DMS53 (cell line): Measurements from ENCODE around the gene APOD.
A peak's percentile ranks its signal among the peaks of the same experiment; 100 is the strongest.

ENCODE experiments used
- DNase-seq: peaks from one replicate; lab custom pipeline; 2025; lab: John Stamatoyannopoulos, UW

The APOD gene

DNA sequence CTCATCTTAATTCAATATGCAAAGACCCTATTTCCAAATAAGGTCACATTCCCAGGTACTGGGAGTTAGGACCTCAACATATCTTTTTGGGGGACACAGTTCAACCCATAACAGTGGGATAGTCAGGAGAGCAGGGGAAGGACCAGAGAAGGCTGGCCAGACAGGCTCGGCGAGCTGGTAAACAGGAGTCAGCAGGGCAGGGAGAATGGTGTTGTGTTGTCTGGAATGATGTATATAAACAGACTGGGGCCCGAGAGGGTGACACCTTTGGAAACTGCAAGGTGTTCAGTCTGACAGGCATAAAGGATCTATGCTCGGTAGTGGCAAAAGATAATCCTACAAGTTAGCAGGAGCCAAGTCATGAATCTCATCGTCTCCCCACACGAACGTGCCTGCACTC is 30.5 kb downstream of the APOD start:
- no peak for DNase-seq

DNA sequence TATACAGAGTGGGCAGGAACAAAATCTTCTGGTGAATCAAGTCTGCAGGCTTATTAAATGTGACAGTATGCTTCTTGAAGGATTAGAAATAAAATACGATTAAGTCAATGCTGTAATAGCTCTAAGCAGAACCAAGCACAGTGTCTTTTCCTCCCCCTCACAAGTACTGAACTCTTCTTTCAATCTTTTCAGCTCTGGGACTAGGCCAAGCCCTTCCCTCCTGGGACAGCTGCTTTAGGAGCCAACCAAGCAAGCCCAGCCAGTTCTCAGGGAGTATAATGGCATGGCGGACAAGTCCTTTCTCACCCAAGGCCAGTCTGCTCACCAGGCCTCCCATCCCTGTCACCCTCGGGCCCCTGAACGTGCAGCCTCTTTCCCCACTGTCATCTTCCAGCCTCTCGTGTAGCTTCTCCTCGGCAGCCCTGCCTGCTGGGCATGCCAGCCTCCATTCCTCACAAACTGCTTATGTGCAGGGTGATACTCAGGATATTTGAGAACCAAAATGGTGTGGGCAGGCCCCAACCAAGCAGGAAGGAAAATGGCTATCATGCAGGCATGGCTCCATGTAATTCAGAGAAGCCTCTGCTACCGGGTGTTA is 32.3 kb downstream of the APOD start:
- DNase-seq: no peak

DNA sequence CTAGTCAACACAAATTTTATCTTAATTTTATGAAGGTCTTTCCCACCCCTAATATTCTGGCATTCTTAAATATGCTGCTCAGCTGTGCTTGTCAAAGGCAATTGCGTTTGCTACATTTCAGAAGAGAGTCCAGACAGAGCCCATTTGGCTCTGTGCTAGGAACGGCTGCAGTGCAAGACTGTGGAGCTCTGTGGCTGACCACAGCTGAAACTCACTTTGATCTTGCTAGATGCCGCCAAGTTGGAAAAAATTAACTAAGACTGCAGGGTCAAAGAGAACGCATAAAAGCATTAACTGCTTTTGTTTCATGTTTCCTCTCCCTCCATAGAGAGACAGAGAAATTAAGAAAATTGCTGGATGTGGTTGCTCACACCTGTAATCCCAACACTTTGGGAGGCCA is 33.0 kb downstream of the APOD start:
- DNase-seq: no peak

DNA sequence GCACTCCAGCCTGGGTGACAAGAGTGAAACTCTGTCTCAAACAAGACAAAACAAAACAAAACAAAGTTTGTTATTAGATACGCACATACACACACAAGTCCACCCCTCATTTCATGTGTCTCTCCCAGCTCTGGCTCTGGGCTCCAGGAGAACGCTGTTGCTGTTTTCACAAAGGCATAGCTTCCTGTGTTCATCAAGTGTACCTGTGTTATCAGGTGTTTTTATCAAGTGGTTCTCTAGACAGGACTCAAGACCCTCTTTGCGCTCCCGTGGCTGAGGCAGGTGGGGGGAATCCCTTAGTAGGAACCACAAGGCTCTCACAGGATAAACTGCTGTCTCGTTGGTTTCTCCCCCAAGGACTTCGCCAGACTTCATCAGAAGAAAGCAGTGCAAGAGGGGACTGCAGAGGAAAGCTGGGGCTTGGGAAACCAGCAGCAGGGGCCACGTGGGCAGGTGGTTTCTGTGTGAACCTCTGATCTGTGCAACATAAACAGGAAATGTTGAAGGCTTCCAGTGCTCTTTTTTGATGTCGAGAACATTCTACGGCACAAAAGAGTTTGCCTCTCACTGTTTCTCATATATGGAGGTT is 33.7 kb downstream of the APOD start:
- DNase-seq: no peak

DNA sequence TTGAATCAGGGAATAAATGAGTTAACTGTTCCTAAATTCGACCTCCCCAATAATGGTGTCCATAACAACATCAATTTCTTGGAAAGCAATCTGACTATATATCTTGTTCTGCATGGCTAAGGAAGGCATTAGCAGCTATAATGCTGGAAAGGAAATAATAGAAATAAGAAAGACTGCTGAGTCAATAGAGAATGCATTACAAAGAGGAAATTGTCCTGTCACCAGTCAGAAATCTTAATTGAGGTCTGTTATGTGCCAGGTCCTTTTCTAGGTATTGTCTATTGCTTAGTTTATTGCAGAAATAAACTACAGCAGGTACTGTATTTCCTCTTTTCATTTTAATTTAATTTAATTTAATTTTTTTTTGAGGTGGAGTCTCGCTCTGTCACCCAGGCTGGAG is 34.8 kb downstream of the APOD start:
- no peak for DNase-seq

DNA sequence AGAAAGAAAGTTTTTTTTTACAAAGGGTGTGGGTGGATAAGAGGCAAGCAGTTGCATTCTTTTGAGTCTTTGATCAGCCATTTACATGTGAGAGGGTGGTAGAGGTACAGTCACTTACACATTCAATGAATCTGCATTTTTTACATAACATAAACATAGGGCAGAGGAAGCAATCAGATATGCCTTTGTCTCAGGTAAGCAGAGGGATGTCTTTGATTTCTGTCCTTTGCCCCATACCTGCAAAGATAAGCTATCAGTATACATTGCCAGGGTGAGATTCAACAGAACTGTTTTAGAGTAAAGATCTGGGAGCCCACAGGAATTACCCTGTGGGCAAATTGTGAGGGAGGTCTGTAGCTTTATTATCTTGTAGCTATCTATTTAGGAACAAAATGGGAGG is 35.2 kb downstream of the APOD start:
- DNase-seq: no peak

DNA sequence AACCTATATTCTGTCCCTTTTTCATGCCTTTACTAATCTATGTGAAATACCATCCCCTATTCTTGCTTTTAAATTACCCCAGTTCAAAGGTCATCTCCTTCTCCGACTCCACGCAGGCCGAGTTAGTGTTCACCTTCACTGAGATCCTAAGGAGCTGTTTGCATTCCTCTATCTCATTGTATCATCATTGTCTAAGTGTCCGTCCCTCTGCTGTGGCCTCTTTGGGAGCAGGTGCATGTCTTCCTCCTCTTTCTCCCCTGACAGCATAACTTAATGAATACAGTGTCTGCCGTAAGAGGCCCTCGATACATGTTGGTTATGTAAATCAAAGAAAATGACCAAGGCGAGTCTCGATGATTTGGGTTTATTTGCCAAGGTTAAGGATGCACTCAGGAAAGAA is 35.7 kb downstream of the APOD start:
- DNase-seq: peak; percentile 30

DNA sequence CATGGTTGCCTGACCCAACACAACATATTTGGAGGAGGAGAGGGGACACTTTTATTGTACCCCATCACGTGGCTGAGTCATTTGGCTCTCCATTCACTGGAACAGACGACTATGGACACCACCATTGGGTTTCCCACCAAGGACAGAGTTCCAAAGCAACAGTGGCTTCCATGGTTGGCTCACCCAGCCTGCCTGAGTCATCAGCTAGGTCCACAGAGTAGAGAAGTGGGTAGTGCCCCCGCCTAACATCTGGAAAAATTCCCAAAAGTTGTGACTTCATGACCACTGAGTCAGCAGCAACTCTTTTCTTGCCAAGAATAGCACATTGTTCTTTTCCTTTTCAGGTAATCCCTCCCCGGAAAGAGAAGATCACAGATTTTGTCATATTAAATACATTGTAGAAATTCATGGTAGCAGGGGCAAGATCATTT is 37.6 kb downstream of the APOD start:
- no peak for DNase-seq

DNA sequence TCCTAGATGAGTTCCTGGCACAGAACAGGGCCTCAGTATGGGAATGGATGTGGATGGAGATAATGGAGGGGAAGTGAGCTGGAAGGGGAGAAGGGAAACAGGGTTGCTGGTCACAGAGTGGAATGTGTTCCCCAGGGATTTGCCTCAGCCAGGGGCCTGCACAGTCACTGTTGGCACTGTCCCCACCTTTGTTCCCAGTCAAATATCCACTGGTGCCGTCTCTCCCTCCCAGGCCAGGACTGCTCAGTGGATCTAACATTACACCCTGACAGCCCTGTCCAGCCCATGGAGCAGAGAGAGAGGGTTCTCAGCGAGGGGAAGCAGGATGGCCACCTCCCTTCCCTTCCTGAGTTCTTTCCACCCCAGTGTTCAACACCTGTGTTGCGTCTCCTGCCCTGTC is 39.1 kb downstream of the APOD start:
- DNase-seq: no peak

DNA sequence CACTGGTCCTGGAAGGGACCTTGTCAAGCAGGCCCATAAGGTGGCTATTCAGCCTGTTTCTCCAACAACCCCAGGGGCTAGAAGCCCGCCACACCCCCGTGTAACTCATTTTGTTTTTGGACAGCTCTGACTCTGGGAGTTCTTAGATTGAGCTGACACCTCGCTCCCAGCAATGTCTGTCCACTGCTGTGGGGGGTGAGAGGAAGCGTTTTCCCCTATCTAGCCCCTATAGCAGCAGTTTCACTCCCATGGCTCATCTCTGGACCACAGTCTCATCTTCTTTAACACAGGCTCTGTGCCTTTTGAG is 39.6 kb downstream of the APOD start:
- no peak for DNase-seq

DNA sequence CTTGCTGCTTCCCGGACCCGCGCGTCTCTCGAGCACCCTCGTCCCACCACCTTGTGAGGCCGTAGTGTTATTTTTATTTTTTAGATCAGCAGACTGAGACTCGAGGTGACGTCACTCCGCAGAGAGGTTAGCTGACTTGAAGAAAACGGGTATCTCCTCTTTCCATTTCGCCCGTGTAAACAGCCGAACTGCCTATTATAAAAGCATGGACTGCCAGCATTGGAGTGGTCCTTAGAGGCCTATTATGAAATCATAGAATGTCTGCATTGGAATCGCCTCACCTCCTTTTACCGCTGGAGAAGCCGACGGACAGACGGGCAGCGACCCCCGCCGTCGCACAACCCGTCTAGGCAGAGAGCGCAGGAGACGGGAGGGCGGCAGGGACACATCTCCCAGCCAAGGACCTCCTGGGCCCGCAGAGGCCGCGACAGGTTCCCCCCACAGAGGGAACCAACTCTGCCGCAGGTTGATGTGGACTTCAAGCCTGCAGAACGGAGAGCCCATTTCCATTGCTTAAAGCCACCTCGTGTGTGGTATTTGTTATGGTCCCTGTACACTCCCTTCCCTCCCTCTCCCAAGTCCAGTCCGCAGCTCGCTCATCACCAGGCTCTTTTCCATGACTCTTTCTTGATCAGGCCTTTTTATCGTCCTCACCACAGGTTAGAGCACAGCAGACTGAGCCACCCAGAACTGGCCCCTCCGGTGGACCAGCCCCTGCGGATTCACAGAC is 40.1 kb downstream of the APOD start:
- no peak for DNase-seq

DNA sequence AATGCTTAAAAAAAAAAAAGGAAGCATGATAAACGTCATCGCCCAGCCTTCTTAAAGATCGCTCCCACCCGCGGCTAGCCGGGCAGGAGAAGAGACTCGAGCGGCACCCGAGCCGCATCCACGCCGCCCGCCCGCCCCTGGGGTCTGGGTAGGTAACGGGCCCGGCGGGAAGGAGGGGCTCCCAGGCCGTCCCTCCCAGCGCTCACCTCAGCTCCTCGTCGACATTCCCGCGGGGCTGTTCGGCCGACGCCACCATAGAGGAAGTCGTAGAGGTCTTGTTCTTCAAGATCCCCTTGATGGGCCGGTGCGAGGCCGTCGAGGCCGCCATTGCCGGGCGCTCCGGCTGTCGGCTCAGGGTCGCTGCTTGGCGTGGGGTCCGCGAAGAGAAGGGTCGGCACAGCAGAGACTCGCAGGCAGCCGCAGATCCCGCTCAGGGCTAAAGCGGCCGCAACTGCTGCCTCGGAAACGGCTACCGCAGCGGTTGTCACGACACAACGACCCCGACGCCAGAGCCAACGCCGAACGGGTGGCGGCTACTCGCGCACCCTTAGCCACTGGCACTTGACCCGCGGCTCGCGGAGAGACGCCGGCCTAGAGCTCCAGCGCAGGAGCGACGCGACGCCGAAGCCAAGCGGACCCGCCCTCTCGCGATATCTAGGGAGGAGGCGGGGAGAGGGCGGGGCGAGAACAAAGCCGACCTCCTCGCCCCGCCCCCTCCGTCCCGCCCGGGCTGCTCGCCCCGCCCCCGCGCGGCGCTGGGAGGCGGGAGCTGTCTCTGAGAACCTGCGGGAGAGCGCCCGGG is 40.8 kb downstream of the APOD start, which contains the start of gene PPP1R2:
Gene PPP1R2, minus strand, starts transcription at position 628 of the 802 bp plus-strand sequence. Its CDS starts 300 bp downstream, at position 328.
- peak; percentile 94 for DNase-seq

DNA sequence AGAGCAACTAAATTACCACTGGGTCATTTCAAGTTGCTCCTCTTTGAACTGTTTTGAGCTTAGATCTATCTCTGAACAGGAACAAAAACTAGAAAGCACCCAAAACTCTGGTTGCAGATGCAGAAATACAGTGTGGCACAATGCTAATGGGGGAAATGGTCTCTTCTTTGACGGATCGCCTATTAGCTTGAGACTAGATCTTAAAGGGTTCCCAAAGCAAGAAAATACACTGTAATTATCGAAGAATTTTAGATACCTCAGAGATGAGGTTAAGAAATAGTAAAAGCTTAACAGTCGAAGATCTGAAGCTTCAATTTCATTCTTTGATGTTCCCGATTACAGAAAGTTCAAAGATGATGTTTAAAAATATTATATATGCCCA is 41.4 kb downstream of the APOD start:
- DNase-seq: peak; percentile 27

DNA sequence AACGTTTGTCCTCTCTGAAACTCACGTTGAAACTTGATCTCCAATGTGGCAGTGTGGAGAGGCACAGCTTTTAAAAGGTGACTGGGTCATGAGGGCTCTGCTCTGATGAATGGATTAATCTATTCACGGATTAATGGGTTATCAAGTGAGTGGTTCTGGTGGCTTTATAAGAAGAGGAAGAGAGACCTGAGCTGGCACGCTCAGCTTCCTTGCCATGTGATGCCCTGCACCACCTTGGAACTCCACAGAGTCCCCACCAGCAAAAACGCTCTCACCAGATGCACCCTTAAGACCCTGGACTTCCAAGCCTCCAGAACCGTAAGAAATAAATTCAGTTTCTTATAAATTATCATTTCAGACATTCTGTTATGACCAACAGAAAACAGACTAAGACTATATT is 43.2 kb downstream of the APOD start:
- peak; percentile 9 for DNase-seq

DNA sequence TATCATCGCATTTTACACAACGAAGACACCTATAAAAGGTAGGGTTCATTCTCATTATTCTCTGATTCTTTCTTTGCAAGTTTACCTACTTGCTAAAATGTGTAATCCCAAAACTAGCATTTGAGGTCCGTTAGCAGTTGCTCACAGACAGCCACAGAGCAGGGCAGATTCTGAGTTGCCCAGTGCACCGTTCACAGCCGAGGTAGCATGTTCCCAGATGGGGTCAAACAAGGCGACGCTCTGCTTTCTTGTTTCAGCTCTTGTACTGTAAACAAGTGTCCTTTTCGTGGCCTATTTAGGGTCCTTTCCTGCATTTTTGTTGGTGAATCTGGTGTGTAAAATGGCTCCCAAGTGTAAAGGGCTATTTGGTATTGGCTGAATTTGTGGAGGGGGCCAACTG is 43.7 kb downstream of the APOD start:
- peak; percentile 11 for DNase-seq

DNA sequence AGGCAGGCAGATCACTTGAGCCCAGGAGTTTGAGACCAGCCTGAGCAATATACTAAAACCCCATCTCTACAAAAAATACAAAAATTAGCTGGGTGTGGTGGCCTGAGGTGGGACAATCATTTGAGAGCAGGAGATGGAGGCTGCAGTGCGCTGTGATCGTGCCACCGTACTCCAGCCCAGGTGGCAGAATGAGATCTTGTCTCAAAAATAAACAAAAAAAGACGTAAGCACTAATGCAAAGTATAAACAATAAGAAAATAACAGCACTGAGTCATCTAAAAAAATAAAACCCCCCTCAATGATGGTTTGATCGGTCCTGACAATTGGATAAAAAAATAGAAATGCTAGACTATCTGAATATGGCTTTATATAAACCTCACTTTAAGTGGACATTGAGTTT is 44.3 kb downstream of the APOD start:
- DNase-seq: peak; percentile 59

DNA sequence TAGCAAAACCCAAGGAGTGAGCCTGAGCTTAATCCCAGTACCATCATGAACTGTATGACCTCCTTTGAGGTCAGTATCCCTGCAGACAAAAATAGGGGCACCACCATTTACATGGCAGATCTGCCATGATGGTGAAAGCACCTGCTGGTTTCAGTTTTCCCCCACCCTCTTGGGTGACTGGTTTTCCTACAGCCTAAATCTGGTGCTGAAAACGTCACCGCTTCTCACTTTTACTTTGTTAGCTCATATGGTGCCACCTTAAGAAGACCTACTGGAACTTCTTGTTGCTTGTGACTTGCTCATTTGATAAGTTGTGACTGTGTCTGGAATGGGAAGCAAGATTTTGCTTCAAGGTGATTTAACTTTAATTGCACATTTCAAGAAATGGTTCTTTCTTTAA is 45.7 kb downstream of the APOD start:
- DNase-seq: no peak

DNA sequence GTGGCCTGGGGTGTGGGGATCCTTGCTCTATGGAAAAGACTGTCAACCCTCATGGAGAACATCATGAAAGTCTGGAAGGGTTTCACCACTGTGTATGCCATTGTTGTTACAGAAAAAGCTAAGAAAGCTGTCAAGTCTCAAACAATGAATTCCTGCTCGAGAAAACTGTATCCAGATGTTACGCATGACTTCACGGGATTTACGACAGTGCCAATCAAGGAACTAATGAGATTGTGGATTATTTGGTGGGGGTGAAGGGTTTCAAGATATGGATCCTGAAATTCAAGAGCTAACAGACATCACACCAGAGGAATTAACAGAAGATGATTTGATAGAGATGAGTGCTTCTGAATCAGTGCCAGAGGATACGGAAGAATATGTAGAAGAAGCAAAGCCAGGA is 48.4 kb downstream of the APOD start:
- no peak for DNase-seq

DNA sequence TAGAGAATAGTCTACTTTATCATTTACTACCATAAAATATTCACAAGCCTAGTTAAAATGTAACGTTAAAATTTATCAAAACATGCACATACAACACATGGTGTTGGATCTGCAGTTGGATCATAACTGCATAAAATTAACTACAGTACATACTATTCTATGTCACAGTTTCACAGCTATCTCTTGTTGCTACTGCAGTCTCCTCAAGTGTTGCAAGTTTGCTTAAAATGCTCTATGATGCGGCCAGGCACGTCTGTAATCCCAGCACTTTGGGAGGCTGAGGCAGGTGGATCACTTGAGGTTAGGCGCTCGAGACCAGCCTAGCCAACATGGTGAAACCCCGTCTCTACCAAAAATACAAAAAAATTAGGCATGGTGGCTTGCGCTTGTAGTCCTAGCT is 50.9 kb downstream of the APOD start:
- DNase-seq: no peak

DNA sequence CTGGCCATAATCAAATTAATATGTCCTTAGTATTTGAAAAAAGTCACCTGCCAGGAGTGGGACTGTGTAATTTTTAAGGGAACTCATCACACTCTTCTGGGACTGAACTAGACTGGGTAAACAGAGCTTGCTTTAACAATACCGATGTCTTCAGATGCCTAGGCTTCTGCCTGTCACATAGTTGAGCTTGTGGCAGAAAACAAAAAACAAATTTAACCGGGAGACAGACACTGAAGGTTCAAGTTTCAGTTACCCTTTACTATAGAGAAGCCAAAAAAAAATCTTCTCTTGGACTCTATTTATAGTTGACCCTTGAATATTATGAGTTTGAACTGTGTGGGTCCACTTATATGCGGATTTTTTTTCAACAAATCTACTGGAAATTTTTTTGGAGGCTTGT is 51.4 kb downstream of the APOD start:
- DNase-seq: no peak

DNA sequence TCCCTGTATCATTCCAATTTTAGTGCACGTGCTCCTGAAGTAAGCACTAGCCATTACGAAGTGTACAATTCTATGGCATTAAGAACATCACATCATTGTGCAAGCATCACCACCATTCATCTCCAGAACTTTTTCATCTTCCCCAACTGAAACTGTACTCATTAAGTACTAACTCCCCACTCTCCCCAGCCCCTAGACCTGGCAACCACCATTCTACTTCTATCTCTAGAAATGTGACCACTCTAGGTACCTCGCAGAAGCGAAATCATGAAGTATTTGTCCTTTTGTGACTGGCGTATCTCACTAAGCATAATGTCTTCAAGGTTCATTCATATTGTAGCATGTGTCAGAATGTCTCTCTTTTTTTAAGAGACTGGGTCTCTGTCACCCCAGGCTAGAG is 52.1 kb downstream of the APOD start:
- no peak for DNase-seq

DNA sequence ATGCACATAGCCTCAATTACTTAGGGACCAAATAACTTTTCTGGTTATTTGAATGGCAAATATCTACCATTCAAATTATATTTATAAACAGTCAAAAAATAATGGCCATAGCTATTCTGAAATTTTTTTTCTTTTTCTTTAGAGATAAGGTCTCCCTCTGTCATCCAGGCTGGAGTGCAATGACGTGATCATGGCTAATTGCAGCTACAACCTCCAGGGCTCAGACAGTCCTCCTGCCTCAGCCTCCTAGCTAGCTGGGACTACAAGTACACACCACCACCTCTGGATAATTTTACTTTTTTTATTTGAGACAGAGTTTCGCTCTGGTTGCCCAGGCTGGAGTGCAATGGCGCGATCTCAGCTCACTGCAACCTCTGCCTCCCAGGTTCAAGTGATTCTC is 57.2 kb downstream of the APOD start:
- no peak for DNase-seq
